HG03460 (cell line): ENCODE measurements around the gene EIF4EBP3.

Experiments
- ATAC-seq: cut with Tn5 transposase; IDR thresholded peaks from one replicate; pipeline ENCODE4 v1.9.1; 2021; ENCODE audit not compliant: unreplicated experiment

EIF4EBP3 gene

GRCh38 chr5:140556438-140556837 is 9.0 kb downstream of the EIF4EBP3 start:
- ATAC-seq, result no peak

GRCh38 chr5:140557136-140557805 is 9.8 kb downstream of the EIF4EBP3 start, which contains the start of gene SRA1:
TSS of gene SRA1 (minus strand) at chr5:140557473. CDS start at chr5:140557452, 21 bp downstream.
- ATAC-seq, result peak; percentile 94

GRCh38 chr5:140557965-140558364 is 10.5 kb downstream of the EIF4EBP3 start:
- no peak for ATAC-seq

- ATAC-seq, result no peak
Observed at GRCh38 chr5:140558542-140558941, 11.1 kb downstream of the EIF4EBP3 start.

- no peak for ATAC-seq
Observed at GRCh38 chr5:140560227-140560626, 12.8 kb downstream of the EIF4EBP3 start.

- no peak for ATAC-seq
Observed at GRCh38 chr5:140561753-140562523, 14.5 kb downstream of the EIF4EBP3 start.

GRCh38 chr5:140563596-140563995 is 16.1 kb downstream of the EIF4EBP3 start:
- ATAC-seq, result no peak

GRCh38 chr5:140564196-140565023 is 16.9 kb downstream of the EIF4EBP3 start, which contains the start of the genes APBB3 and SLC35A4:
TSS of gene APBB3 (minus strand) at chr5:140564598. CDS start at chr5:140564245, 353 bp downstream.
TSS of gene SLC35A4 (plus strand) at chr5:140564828. CDS start at chr5:140567170, 2,342 bp downstream.
- peak; percentile 89 for ATAC-seq

GRCh38 chr5:140565024-140565779 is 17.7 kb downstream of the EIF4EBP3 start:
- no peak for ATAC-seq

- ATAC-seq, result no peak
Observed at GRCh38 chr5:140565780-140566095, 18.3 kb downstream of the EIF4EBP3 start.

GRCh38 chr5:140566665-140567064 is 19.2 kb downstream of the EIF4EBP3 start:
- ATAC-seq, result no peak

- no peak for ATAC-seq
Observed at GRCh38 chr5:140567136-140567818, 19.8 kb downstream of the EIF4EBP3 start.

GRCh38 chr5:140567871-140568270 is 20.4 kb downstream of the EIF4EBP3 start:
- no peak for ATAC-seq

GRCh38 chr5:140568443-140569063 is 21.1 kb downstream of the EIF4EBP3 start:
- ATAC-seq, result no peak

- no peak for ATAC-seq
Observed at GRCh38 chr5:140569197-140569596, 21.7 kb downstream of the EIF4EBP3 start.

GRCh38 chr5:140570058-140570457 is 22.6 kb downstream of the EIF4EBP3 start:
- no peak for ATAC-seq

GRCh38 chr5:140570488-140570887 is 23.0 kb downstream of the EIF4EBP3 start:
- ATAC-seq, result no peak

- ATAC-seq, result no peak
Observed at GRCh38 chr5:140571105-140571504, 23.6 kb downstream of the EIF4EBP3 start.

GRCh38 chr5:140573683-140574082 is 26.2 kb downstream of the EIF4EBP3 start:
- ATAC-seq, result no peak

- no peak for ATAC-seq
Observed at GRCh38 chr5:140574165-140574564, 26.7 kb downstream of the EIF4EBP3 start.
